ENCODE results near the gene TEDDM1.
"Not testable (repeated sequence)": the region's sequence is repeated elsewhere in the genome, so short reads cannot be mapped to it uniquely, and the experiment has no call there.

DNA sequence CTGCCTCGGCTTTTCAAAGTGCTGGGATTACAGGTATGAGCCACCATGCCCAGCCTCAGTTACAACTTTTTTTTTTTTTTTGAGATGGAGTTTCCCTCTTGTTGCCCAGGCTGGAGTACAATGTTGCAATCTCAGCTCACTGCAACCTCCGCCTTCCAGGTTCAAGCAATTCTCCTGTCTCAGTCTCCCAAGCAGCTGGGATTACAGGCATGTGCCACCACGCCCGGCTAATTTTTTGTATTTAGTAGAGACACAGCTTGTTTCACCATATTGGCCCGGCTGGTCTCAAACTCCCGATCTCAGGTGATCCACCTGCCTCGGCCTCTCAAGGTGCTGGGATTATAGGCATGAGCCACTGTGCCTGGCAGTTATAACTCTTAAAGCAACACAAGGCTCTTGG is 20.7 kb downstream of the TEDDM1 start:
- TF ChIP-seq, protein P1, sequence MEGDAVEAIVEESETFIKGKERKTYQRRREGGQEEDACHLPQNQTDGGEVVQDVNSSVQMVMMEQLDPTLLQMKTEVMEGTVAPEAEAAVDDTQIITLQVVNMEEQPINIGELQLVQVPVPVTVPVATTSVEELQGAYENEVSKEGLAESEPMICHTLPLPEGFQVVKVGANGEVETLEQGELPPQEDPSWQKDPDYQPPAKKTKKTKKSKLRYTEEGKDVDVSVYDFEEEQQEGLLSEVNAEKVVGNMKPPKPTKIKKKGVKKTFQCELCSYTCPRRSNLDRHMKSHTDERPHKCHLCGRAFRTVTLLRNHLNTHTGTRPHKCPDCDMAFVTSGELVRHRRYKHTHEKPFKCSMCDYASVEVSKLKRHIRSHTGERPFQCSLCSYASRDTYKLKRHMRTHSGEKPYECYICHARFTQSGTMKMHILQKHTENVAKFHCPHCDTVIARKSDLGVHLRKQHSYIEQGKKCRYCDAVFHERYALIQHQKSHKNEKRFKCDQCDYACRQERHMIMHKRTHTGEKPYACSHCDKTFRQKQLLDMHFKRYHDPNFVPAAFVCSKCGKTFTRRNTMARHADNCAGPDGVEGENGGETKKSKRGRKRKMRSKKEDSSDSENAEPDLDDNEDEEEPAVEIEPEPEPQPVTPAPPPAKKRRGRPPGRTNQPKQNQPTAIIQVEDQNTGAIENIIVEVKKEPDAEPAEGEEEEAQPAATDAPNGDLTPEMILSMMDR (IDR thresholded peaks at IDR 0.05): not testable (repeated sequence)
- TF ChIP-seq POLR2A (IDR thresholded peaks at IDR 0.05): not testable (repeated sequence)

Data from thyroid gland (tissue), 4 donors.